Measurements from ENCODE around the gene HID1. TPM values are rescaled to one million over a fixed set of nuclear protein-coding genes. Genes with fewer than 3 reads are reported as not detected.
"Not testable (repeated sequence)": the region's sequence is repeated elsewhere in the genome, so short reads cannot be mapped to it uniquely, and the experiment has no call there.

The HID1 gene
- polyA plus RNA-seq (ENCODE audit: insufficient read length in 3 of 3) = 10 to 100 TPM; 15.3 to 16.9 (median 16.6) TPM
- long read RNA-seq, donor 1, partial matches to known transcripts = 0 of 1 reads
- long read RNA-seq, donor 1, other reads (novel, unspliced or antisense) = 0 of 1 reads
- long read RNA-seq, donor 2, partial matches to known transcripts = 0 of 5 reads
- long read RNA-seq, donor 2, other reads (novel, unspliced or antisense) = 0 of 5 reads
- long read RNA-seq, donor 3, partial matches to known transcripts = 0 of 1 reads
- long read RNA-seq, donor 3, other reads (novel, unspliced or antisense) = 0 of 1 reads
- long read RNA-seq, donor 4, partial matches to known transcripts = 0 of 1 reads
- long read RNA-seq, donor 4, other reads (novel, unspliced or antisense) = 0 of 1 reads
- long read RNA-seq, donor 5 = 0 reads
- long read RNA-seq, donor 6, partial matches to known transcripts = 0 of 2 reads
- long read RNA-seq, donor 6, other reads (novel, unspliced or antisense) = 0 of 2 reads
- long read RNA-seq, donor 7, partial matches to known transcripts = 0 of 1 reads
- long read RNA-seq, donor 7, other reads (novel, unspliced or antisense) = 0 of 1 reads
- long read RNA-seq, donor 8 = 0 reads
- long read RNA-seq, donor 9, partial matches to known transcripts = 5 of 70 reads
- long read RNA-seq, donor 9, other reads (novel, unspliced or antisense) = 64 of 70 reads
- long read RNA-seq, donor 10 = 0 reads
- long read RNA-seq, donor 11, partial matches to known transcripts = 0 of 1 reads
- long read RNA-seq, donor 11, other reads (novel, unspliced or antisense) = 0 of 1 reads
- long read RNA-seq, donor 12, partial matches to known transcripts = 0 of 2 reads
- long read RNA-seq, donor 12, other reads (novel, unspliced or antisense) = 0 of 2 reads
- long read RNA-seq, donor 13 = 0 reads
- long read RNA-seq, donor 14 = 0 reads
- long read RNA-seq, donor 15 = 0 reads
- long read RNA-seq, donor 16 = 0 reads

GRCh38 chr17:74972107-74972972, at the start of gene HID1:
Gene HID1, minus strand, starts transcription at chr17:74972759. Its CDS starts 103 bp downstream, at chr17:74972656.
- DNase-seq = no peak

- DNase-seq = no peak
These were observed 48.0 kb upstream of the HID1 start for GRCh38 chr17:75020331-75021110.

- DNase-seq = no peak
These were observed 47.2 kb upstream of the HID1 start for GRCh38 chr17:75019710-75020109.

GRCh38 chr17:75019146-75019545, 46.6 kb upstream of the HID1 start:
- DNase-seq = no peak

- DNase-seq = no peak
These were observed 40.6 kb upstream of the HID1 start for GRCh38 chr17:75013092-75013559.

- peak; percentile 91 for DNase-seq
These were observed 40.0 kb upstream of the HID1 start, which contains the start of gene MRPL58 for GRCh38 chr17:75012346-75013091. Gene MRPL58, plus strand, starts transcription at chr17:75012670. Its CDS starts 17 bp downstream, at chr17:75012687.

- DNase-seq = no peak
These were observed 39.5 kb upstream of the HID1 start for GRCh38 chr17:75012096-75012345.

- no peak for DNase-seq
These were observed 39.0 kb upstream of the HID1 start for GRCh38 chr17:75011401-75012095.

- DNase-seq = no peak
These were observed 38.3 kb upstream of the HID1 start for GRCh38 chr17:75010683-75011400.

- DNase-seq = no peak
These were observed 36.7 kb upstream of the HID1 start for GRCh38 chr17:75009139-75009724.

- no peak for DNase-seq
These were observed 35.8 kb upstream of the HID1 start for GRCh38 chr17:75008373-75008772.

- DNase-seq = no peak
These were observed 34.1 kb upstream of the HID1 start for GRCh38 chr17:75006653-75007052.

GRCh38 chr17:75006084-75006483, 33.5 kb upstream of the HID1 start:
- DNase-seq = not testable (repeated sequence)

- no peak for DNase-seq
These were observed 32.7 kb upstream of the HID1 start for GRCh38 chr17:75005291-75005690.

- no peak for DNase-seq
These were observed 31.8 kb upstream of the HID1 start for GRCh38 chr17:75004371-75004770.

GRCh38 chr17:75003957-75004355, 31.4 kb upstream of the HID1 start:
- DNase-seq = no peak

GRCh38 chr17:75003070-75003956, 30.8 kb upstream of the HID1 start:
- no peak for DNase-seq
